Right renal cortex interstitium (tissue), 3 donors: ENCODE measurements around the gene NEURL4. TPM values are rescaled to one million over a fixed set of nuclear protein-coding genes. Genes with fewer than 3 reads are reported as not detected.
A peak's percentile ranks its signal among the peaks of the same experiment; 100 is the strongest.
"Not testable (repeated sequence)": the region's sequence is repeated elsewhere in the genome, so short reads cannot be mapped to it uniquely, and the experiment has no call there.

Experiments used
- DNase-seq, 3 donors: peaks; one replicate each; pipeline ENCODE4 v3.0.0-alpha.2; 2013; ENCODE audit warnings: low read depth in 3 of 3, low spot score in 2 of 3
- polyA plus RNA-seq, 3 donors: library from polyadenylated mRNA; unstranded; fragments of 120-200 nt; gene quantifications; one replicate each; pipeline ENCODE4 v1.2.1, GENCODE V29; 2013; ENCODE audit not compliant: insufficient read length in 3 of 3

Gene NEURL4
- polyA plus RNA-seq, 3 donors, result 23.4 to 27.7 (median 24.7) TPM

GRCh38 chr17:7347630-7348477 lies 18.7 kb upstream of the NEURL4 start:
- DNase-seq, result no peak

GRCh38 chr17:7346761-7347614 lies 17.9 kb upstream of the NEURL4 start:
- DNase-seq, result no peak

GRCh38 chr17:7343250-7343649 lies 14.1 kb upstream of the NEURL4 start:
- no peak for DNase-seq

GRCh38 chr17:7341842-7342241 lies 12.7 kb upstream of the NEURL4 start:
- DNase-seq, result no peak

GRCh38 chr17:7340179-7340578 lies 11.0 kb upstream of the NEURL4 start:
- no peak for DNase-seq

- DNase-seq, result not testable (repeated sequence)
These were observed 8.5 kb upstream of the NEURL4 start for GRCh38 chr17:7337600-7337999.

- no peak for DNase-seq
These were observed 7.4 kb upstream of the NEURL4 start, which contains the start of gene ACAP1 for GRCh38 chr17:7336240-7337175. Gene ACAP1 (plus strand): TSS chr17:7336529. CDS start chr17:7336735, 206 bp downstream.

GRCh38 chr17:7335765-7336164 lies 6.6 kb upstream of the NEURL4 start:
- DNase-seq, result not testable (repeated sequence)

- DNase-seq, result no peak
These were observed 5.9 kb upstream of the NEURL4 start for GRCh38 chr17:7334938-7335538.

GRCh38 chr17:7332600-7333069 lies 3.5 kb upstream of the NEURL4 start:
- not testable (repeated sequence) for DNase-seq

- DNase-seq, result no peak
These were observed 3.0 kb upstream of the NEURL4 start for GRCh38 chr17:7332111-7332510.

GRCh38 chr17:7330638-7331015 lies 1.5 kb upstream of the NEURL4 start:
- no peak for DNase-seq

GRCh38 chr17:7329997-7330637 lies 982 bp upstream of the NEURL4 start:
- DNase-seq, result no peak

- DNase-seq, result peak; percentile 95 to 98 (median 98)
These were observed 350 bp upstream of the NEURL4 start for GRCh38 chr17:7329374-7329996.

- no peak for DNase-seq
These were observed 1.1 kb downstream of the NEURL4 start for GRCh38 chr17:7328009-7328408.

GRCh38 chr17:7327501-7327900 lies 1.6 kb downstream of the NEURL4 start:
- no peak for DNase-seq

GRCh38 chr17:7327056-7327455 lies 2.1 kb downstream of the NEURL4 start:
- no peak for DNase-seq

GRCh38 chr17:7326186-7326585 lies 2.9 kb downstream of the NEURL4 start:
- DNase-seq, result no peak

GRCh38 chr17:7325031-7325528 lies 4.1 kb downstream of the NEURL4 start:
- DNase-seq, result no peak
